K562 (cell line): ENCODE measurements around the gene TMEM30A.

Experiments
- ARNT ChIP-seq, 2 experiments: fragments of 450-650 bp; IDR thresholded peaks; 2 replicates each; pipeline ENCODE4 v1.6.1; 2016; ENCODE audit warnings: mild to moderate bottlenecking in 1 of 2
- ERF ChIP-seq: fragments of 450-650 bp; formaldehyde crosslinking; IDR thresholded peaks from 2 replicates; pipeline ENCODE4 v1.4.0; 2020; ENCODE audit warnings: mild to moderate bottlenecking, mixed read lengths
- EZH2 ChIP-seq: IDR thresholded peaks from 2 replicates; pipeline ENCODE4 v1.6.1; 2012; ENCODE audit warnings: low read depth, mild to moderate bottlenecking, inconsistent platforms, low read length, borderline replicate concordance
- JUNB ChIP-seq: fragments of 450-650 bp; formaldehyde crosslinking; conservative IDR thresholded peaks from 2 replicates; pipeline ENCODE4 v1.4.0; 2020; ENCODE audit warnings: mild to moderate bottlenecking
- RAD21 ChIP-seq, 2 experiments: fragments of 250-450 bp in 1 of 2; fragments of 450-650 bp in 1 of 2; sonication (Bioruptor Pico) in 1 of 2; formaldehyde crosslinking in 1 of 2; IDR thresholded peaks in 1 of 2; conservative IDR thresholded peaks in 1 of 2; 2 replicates each; pipeline versions ENCODE4 v1.4.0 to v1.8.0; 2020 to 2022; ENCODE audit warnings: mild to moderate bottlenecking in 2 of 2, moderate library complexity in 1 of 2
- RCOR1 ChIP-seq, 2 experiments: IDR thresholded peaks; 2 replicates each; pipeline ENCODE4 v1.6.1; 2012; ENCODE audit warnings: low read depth in 2 of 2, low read length in 2 of 2, borderline replicate concordance in 1 of 2, improper control_type of control experiment in 1 of 2
- RFX5 ChIP-seq: IDR thresholded peaks from 2 replicates; pipeline ENCODE4 v1.6.1; 2011; ENCODE audit warnings: low read depth, mild to moderate bottlenecking, improper control_type of control experiment, low read length
- TAL1 ChIP-seq: fragments of 450-650 bp; IDR thresholded peaks from 2 replicates; pipeline ENCODE4 v1.6.1; 2016; ENCODE audit warnings: mild to moderate bottlenecking

DNA sequence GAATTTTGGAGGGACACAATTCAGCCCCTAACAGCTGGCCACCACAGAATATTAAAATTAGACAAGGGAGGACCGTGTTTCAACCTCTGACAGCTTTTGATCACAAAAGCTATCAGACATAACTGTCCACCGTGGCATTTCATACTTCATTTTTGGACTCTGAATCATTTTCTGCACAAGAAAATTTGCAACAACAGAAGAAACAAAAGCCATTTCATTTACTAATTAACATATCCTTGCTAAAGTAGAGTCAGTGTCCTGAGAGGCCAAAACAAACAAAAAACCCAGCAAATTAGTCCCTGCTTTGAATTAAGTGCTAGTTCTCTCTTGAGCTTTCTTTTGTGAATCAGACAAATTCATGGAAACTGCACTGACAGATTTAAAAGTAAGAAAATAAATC is 61.2 kb downstream of the TMEM30A start:
- TF ChIP-seq TAL1 (no peak), RAD21 (CRISPR knock-in tag; conservative IDR thresholded peaks at IDR 0.05 in 1 of 2, IDR thresholded peaks at IDR 0.05 in 1 of 2) (no peak), RCOR1 (IDR thresholded peaks at IDR 0.05; ENCODE audit: borderline replicate concordance in 1 of 2, low read depth in 2 of 2, low read length in 2 of 2) (no peak), RFX5 (no peak), JUNB (CRISPR knock-in tag) (no peak), ARNT (IDR thresholded peaks at IDR 0.05) (no peak), EZH2 (no peak), ERF (CRISPR knock-in tag) (no peak)
